HG03280 (cell line): Measurements from ENCODE around the gene DUSP5.
"Not testable (repeated sequence)": the region's sequence is repeated elsewhere in the genome, so short reads cannot be mapped to it uniquely, and the experiment has no call there.

Experiments used
- ATAC-seq: cut with Tn5 transposase; IDR thresholded peaks from one replicate; pipeline ENCODE4 v1.9.1; 2021; ENCODE audit warnings: mild to moderate bottlenecking, moderate library complexity; ENCODE audit not compliant: unreplicated experiment

DUSP5 gene

GRCh38 chr10:110512461-110513187 lies 14.9 kb downstream of the DUSP5 start:
- ATAC-seq = no peak

- ATAC-seq = no peak
Measured at GRCh38 chr10:110513949-110514348, 16.2 kb downstream of the DUSP5 start.

- ATAC-seq = no peak
Measured at GRCh38 chr10:110514848-110515247, 17.1 kb downstream of the DUSP5 start.

GRCh38 chr10:110516815-110517492 lies 19.2 kb downstream of the DUSP5 start:
- ATAC-seq = no peak

- no peak for ATAC-seq
Measured at GRCh38 chr10:110522365-110522988, 24.8 kb downstream of the DUSP5 start.

GRCh38 chr10:110523736-110524135 lies 26.0 kb downstream of the DUSP5 start:
- no peak for ATAC-seq

GRCh38 chr10:110524179-110524858 lies 26.6 kb downstream of the DUSP5 start:
- ATAC-seq = no peak

GRCh38 chr10:110524859-110525232 lies 27.1 kb downstream of the DUSP5 start:
- no peak for ATAC-seq

- ATAC-seq = no peak
Measured at GRCh38 chr10:110525349-110526260, 27.9 kb downstream of the DUSP5 start.

GRCh38 chr10:110527731-110528171 lies 30.0 kb downstream of the DUSP5 start:
- no peak for ATAC-seq

- ATAC-seq = peak; percentile 12
Measured at GRCh38 chr10:110528224-110528996, 30.7 kb downstream of the DUSP5 start.

- peak; percentile 73 for ATAC-seq
Measured at GRCh38 chr10:110528997-110529524, 31.4 kb downstream of the DUSP5 start.

GRCh38 chr10:110529596-110530011 lies 31.9 kb downstream of the DUSP5 start:
- ATAC-seq = no peak

- no peak for ATAC-seq
Measured at GRCh38 chr10:110530131-110530831, 32.6 kb downstream of the DUSP5 start.

- no peak for ATAC-seq
Measured at GRCh38 chr10:110531687-110532086, 34.0 kb downstream of the DUSP5 start.

- ATAC-seq = not testable (repeated sequence)
Measured at GRCh38 chr10:110532628-110533027, 34.9 kb downstream of the DUSP5 start.

GRCh38 chr10:110533149-110533548 lies 35.4 kb downstream of the DUSP5 start:
- no peak for ATAC-seq

GRCh38 chr10:110534571-110534970 lies 36.9 kb downstream of the DUSP5 start:
- ATAC-seq = no peak
